Measurements from ENCODE around the gene SPOCK2.

- TF ChIP-seq, protein P1, sequence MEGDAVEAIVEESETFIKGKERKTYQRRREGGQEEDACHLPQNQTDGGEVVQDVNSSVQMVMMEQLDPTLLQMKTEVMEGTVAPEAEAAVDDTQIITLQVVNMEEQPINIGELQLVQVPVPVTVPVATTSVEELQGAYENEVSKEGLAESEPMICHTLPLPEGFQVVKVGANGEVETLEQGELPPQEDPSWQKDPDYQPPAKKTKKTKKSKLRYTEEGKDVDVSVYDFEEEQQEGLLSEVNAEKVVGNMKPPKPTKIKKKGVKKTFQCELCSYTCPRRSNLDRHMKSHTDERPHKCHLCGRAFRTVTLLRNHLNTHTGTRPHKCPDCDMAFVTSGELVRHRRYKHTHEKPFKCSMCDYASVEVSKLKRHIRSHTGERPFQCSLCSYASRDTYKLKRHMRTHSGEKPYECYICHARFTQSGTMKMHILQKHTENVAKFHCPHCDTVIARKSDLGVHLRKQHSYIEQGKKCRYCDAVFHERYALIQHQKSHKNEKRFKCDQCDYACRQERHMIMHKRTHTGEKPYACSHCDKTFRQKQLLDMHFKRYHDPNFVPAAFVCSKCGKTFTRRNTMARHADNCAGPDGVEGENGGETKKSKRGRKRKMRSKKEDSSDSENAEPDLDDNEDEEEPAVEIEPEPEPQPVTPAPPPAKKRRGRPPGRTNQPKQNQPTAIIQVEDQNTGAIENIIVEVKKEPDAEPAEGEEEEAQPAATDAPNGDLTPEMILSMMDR (conservative IDR thresholded peaks at IDR 0.05; ENCODE audit: low read depth, low read length), result no peak
- TF ChIP-seq RAD21 (IDR thresholded peaks at IDR 0.05; ENCODE audit: low read length), result no peak
- TF ChIP-seq RFX5 (IDR thresholded peaks at IDR 0.05; ENCODE audit: low read depth, low read length), result no peak
- TF ChIP-seq POLR2A (IDR thresholded peaks at IDR 0.05; ENCODE audit: low read depth, low read length), result no peak
- TF ChIP-seq MAZ (IDR thresholded peaks at IDR 0.05; ENCODE audit: borderline replicate concordance, low read depth, low read length), result no peak
- no peak for TF ChIP-seq CEBPB (IDR thresholded peaks at IDR 0.05; ENCODE audit: low read depth, low read length)
- no peak for TF ChIP-seq FOS (IDR thresholded peaks at IDR 0.05; ENCODE audit: low read depth, low read length)
- no peak for TF ChIP-seq BHLHE40 (IDR thresholded peaks at IDR 0.05; ENCODE audit: low read depth, low read length)
- no peak for TF ChIP-seq RCOR1 (IDR thresholded peaks at IDR 0.05; ENCODE audit: insufficient replicate concordance, low read length)
- TF ChIP-seq, protein P2, sequence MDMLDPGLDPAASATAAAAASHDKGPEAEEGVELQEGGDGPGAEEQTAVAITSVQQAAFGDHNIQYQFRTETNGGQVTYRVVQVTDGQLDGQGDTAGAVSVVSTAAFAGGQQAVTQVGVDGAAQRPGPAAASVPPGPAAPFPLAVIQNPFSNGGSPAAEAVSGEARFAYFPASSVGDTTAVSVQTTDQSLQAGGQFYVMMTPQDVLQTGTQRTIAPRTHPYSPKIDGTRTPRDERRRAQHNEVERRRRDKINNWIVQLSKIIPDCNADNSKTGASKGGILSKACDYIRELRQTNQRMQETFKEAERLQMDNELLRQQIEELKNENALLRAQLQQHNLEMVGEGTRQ (IDR thresholded peaks at IDR 0.05; ENCODE audit: low read depth, low read length), result no peak
- no peak for TF ChIP-seq SMC3 (IDR thresholded peaks at IDR 0.05; ENCODE audit: low read depth, low read length)
- TF ChIP-seq MAFK (IDR thresholded peaks at IDR 0.05; ENCODE audit: low read depth, low read length), result no peak
- no peak for TF ChIP-seq CHD1 (IDR thresholded peaks at IDR 0.05; ENCODE audit: low read depth, low read length)
- TF ChIP-seq ELK1 (IDR thresholded peaks at IDR 0.05; ENCODE audit: borderline replicate concordance, low read depth, low read length), result no peak
Observed at GRCh38 chr10:72024596-72024995, 63.8 kb downstream of the SPOCK2 start.
